ENCODE results near the gene PIERCE2.
A peak's percentile ranks its signal among the peaks of the same experiment; 100 is the strongest.

PIERCE2 gene, protein sequence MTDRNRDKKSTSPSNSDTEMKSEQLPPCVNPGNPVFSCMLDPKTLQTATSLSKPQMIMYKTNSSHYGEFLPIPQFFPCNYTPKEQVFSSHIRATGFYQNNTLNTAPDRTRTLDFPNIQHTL

DNA sequence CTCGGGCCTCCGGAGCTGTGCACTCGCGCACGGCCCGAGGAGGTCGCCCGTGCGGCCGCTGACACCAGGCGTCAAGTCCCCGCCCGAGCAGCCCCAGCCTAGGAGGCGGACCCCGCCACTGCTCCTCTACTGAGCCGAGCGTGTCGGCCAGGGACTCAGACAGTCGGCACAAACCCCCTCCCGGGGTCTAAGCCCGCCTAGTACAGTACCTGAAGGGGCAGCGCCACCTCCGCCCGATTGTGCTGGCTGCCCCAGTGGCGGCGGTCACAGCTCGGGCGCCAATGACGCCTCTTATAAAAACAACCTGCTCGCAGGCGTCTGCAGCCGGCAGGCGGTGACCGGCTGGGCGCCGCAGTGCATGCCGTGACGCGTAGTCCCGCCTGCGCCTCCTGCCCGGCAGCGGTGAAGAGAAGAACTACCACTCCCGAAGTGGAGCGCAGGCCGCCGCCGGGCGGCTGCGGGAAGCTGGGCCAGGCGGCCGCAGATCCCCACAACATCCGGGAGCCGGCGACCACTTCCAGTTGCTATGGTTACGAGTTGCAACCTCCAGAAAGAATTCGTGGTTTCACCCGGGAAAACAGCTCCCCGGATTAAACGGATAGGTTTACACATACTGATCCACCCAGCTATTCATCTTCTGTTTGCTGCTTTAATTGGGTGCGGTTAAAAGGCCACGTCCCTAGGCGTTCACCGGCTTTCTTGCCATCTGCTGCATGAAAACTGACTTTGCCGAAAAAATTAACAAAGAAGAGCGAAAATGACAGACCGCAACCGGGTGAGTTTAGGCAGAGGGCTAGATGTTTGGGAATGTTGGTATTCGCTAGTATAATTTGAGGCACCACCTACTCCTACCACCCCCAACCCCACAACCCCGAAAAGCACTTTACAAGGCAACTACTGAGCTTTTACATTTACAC is at the start of gene PIERCE2, which contains the start of gene CCPG1:
TSS of gene PIERCE2 (plus strand) at position 484 of the 917 bp plus-strand sequence. CDS start at position 758, 274 bp downstream.
TSS of gene CCPG1 (minus strand) at position 348 of the 917 bp plus-strand sequence. CDS start 18,935 bp downstream, outside the sequence.
- no peaks in the 10 kb centered on the region for H3K36me3 ChIP-seq (ENCODE audit: insufficient read depth, low read length)
- peaks cover 24% of the 10 kb centered on the region for H3K79me2 ChIP-seq (ENCODE audit: control insufficient read depth, insufficient read depth, low read length, unreplicated experiment)
- peak within 1 kb of the TSS; percentile 66 for H3K27ac ChIP-seq (ENCODE audit: low read depth, low read length)
- H2AFZ ChIP-seq (ENCODE audit: low read length, unreplicated experiment), result peak within 1 kb of the TSS; percentile 96
- no peaks in the 10 kb centered on the region for H3K27me3 ChIP-seq (ENCODE audit: insufficient read depth, low read length)
- H3K4me1 ChIP-seq (ENCODE audit: control insufficient read depth, insufficient read depth, low read length, unreplicated experiment), result peaks cover 13% of the 10 kb centered on the region
- peak within 1 kb of the TSS; percentile 91 for H3K4me3 ChIP-seq (ENCODE audit: low read depth, low read length)

DNA sequence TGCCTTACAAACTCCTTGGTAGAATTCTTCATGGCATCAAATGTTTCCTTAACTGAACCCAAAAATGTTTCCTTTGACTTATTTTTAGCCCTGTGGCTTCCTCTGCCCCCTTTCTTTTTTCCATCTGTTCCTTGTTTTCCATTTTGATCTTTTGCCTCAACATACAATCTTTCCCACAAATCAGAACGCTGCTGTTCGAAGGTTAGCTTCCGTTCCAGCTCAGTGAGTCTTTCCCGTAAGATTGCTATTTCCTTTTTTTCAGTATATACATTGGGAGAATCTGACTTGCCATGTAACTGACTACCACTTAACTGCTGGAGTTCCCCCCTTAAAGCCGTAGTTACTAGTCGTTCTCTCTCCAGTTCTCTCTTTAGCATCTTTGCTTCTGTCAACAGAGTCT is 48.0 kb upstream of the PIERCE2 start:
- Histone ChIP-seq H3K4me1 (ENCODE audit: control insufficient read depth, insufficient read depth, low read length, unreplicated experiment) (peaks cover 13% of the 10 kb centered on the region), H3K27me3 (ENCODE audit: insufficient read depth, low read length) (no peaks in the 10 kb centered on the region), H3K4me3 (ENCODE audit: low read depth, low read length) (no peak overlapping the region), H2AFZ (ENCODE audit: low read length, unreplicated experiment) (no peak overlapping the region), H3K27ac (ENCODE audit: low read depth, low read length) (no peak overlapping the region), H3K79me2 (ENCODE audit: control insufficient read depth, insufficient read depth, low read length, unreplicated experiment) (no peaks in the 10 kb centered on the region), H3K36me3 (ENCODE audit: insufficient read depth, low read length) (peaks cover 10% of the 10 kb centered on the region)

DNA sequence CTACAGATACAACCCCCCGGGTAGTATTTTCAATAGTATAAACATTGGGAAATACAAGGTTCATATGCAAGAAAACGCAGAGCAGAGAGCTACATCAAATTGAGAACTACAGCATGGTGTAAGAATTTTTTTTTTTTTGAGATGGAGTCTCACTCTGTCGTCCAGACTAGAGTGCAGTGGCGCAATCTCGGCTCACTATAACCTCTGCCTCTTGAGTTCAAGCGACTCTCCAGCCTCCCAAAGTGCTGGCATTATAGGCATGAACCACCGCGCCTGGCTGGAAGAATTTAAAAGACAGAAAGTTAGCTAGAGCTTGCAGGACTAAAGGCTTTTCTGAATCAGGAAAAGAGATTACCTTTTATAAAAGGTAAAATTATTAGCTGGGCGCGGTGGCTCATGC is 47.2 kb upstream of the PIERCE2 start:
- peaks cover 2% of the 10 kb centered on the region; the same call in 1 of the 2 replicates for H3K36me3 ChIP-seq (ENCODE audit: insufficient read depth, low read length)
- peaks cover 13% of the 10 kb centered on the region for H3K4me1 ChIP-seq (ENCODE audit: control insufficient read depth, insufficient read depth, low read length, unreplicated experiment)
- H3K27me3 ChIP-seq (ENCODE audit: insufficient read depth, low read length), result no peaks in the 10 kb centered on the region
- H3K27ac ChIP-seq (ENCODE audit: low read depth, low read length), result no peak overlapping the region
- no peak overlapping the region for H3K4me3 ChIP-seq (ENCODE audit: low read depth, low read length)
- no peaks in the 10 kb centered on the region for H3K79me2 ChIP-seq (ENCODE audit: control insufficient read depth, insufficient read depth, low read length, unreplicated experiment)
- H2AFZ ChIP-seq (ENCODE audit: low read length, unreplicated experiment), result no peak overlapping the region

DNA sequence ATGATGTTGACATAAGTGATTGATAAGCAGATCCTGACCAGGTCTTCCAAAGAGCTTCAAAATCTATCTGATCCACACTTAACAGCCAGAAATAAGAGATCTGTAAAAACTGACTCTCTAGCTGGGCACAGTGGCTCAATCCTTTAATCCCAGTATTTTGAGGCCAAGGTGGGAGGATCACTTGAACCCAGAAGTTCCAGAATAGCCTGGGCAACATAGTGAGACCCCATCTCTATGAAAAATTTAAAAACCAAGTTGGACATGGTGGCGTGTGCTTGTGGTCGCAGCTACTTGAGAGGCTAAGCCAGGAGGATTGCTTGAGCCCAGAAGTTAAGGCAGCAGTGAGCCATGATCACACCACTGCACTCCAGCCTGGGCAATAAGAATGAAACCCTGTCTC is 45.7 kb upstream of the PIERCE2 start:
- Histone ChIP-seq H3K27ac (ENCODE audit: low read depth, low read length) (no peak overlapping the region), H3K27me3 (ENCODE audit: insufficient read depth, low read length) (no peaks in the 10 kb centered on the region), H3K79me2 (ENCODE audit: control insufficient read depth, insufficient read depth, low read length, unreplicated experiment) (no peaks in the 10 kb centered on the region), H2AFZ (ENCODE audit: low read length, unreplicated experiment) (no peak overlapping the region), H3K36me3 (ENCODE audit: insufficient read depth, low read length) (no peaks in the 10 kb centered on the region), H3K4me1 (ENCODE audit: control insufficient read depth, insufficient read depth, low read length, unreplicated experiment) (peaks cover 7% of the 10 kb centered on the region), H3K4me3 (ENCODE audit: low read depth, low read length) (no peak overlapping the region)

DNA sequence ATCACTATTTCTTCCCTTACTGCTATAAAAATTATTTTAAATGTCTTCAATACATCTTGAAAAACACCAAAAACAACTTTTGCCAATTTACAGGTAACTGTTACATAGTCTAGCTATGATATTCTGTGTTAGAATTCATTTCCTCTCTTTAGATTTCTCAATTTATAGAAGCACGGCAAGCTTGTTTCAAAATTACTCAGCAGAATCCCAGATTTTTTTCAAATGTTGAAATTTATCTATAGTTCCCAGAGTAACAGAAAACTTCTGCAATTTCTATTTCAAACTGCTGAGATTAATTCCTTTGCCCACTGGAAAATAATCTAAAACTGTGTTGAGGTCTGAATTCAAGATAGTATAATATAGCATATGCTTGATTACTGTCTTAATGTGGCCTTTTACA is 41.3 kb upstream of the PIERCE2 start:
- Histone ChIP-seq H3K36me3 (ENCODE audit: insufficient read depth, low read length) (no peaks in the 10 kb centered on the region), H3K4me1 (ENCODE audit: control insufficient read depth, insufficient read depth, low read length, unreplicated experiment) (no peaks in the 10 kb centered on the region), H3K79me2 (ENCODE audit: control insufficient read depth, insufficient read depth, low read length, unreplicated experiment) (no peaks in the 10 kb centered on the region), H3K27me3 (ENCODE audit: insufficient read depth, low read length) (no peaks in the 10 kb centered on the region), H2AFZ (ENCODE audit: low read length, unreplicated experiment) (no peak overlapping the region), H3K27ac (ENCODE audit: low read depth, low read length) (no peak overlapping the region), H3K4me3 (ENCODE audit: low read depth, low read length) (no peak overlapping the region)

DNA sequence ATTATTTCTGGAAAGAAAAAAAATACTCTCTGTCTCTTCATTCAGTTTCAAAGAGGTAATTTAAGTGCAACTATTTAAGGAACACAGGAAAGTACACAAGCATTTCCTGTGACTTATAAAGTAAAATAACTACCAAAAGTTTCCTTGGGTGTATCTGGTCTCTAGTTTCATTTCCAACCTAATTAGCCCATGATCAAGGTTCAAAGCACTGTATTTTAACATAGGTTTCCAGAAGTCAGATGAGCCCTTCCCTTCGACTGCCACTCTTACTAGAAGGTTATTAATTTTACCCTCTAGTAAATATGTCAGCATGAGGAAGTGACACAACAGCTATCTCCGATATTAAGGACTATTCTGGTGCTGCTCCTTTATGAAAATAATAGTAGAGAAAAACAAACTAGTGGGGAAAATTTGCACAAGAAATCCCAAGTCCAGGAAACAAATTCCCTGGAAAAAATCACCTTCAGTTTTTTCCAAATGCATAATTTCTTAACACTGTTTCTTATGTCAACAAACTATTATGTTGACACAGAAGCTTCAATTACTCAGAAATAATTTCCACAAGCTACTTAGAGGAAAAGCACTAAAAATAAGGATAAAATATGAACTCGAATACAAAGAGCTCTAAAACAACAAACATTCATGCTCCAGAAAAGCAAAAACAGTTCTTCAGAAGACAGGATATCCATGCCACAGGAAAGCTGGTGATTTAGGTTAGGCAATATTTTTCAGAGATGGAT is 35.4 kb upstream of the PIERCE2 start:
- H3K36me3 ChIP-seq (ENCODE audit: insufficient read depth, low read length), result peaks cover 12% of the 10 kb centered on the region
- H3K4me1 ChIP-seq (ENCODE audit: control insufficient read depth, insufficient read depth, low read length, unreplicated experiment), result peaks cover 10% of the 10 kb centered on the region
- H3K4me3 ChIP-seq (ENCODE audit: low read depth, low read length), result no peak overlapping the region
- H3K27me3 ChIP-seq (ENCODE audit: insufficient read depth, low read length), result no peaks in the 10 kb centered on the region
- no peak overlapping the region for H2AFZ ChIP-seq (ENCODE audit: low read length, unreplicated experiment)
- no peak overlapping the region for H3K27ac ChIP-seq (ENCODE audit: low read depth, low read length)
- H3K79me2 ChIP-seq (ENCODE audit: control insufficient read depth, insufficient read depth, low read length, unreplicated experiment), result no peaks in the 10 kb centered on the region

DNA sequence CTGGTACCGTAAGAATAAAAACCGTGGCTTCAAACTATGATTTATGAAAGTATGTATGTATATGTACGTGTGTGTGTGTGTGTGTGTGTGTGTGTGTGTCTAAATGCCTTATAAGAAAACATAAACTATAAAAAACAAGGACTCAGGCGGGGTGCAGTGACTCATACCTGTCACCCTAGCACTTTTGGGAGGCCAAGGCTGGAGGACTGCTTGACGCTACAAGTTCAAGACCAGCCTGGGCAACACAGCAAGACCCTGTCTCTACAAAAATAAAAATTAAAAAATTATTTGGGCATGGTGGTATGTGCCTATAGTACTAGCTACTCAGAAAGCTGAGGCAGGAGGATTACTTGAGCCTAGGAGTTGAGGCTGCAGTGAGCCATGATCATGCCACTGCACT is 29.2 kb upstream of the PIERCE2 start:
- Histone ChIP-seq H3K4me3 (ENCODE audit: low read depth, low read length) (no peak overlapping the region), H2AFZ (ENCODE audit: low read length, unreplicated experiment) (no peak overlapping the region), H3K36me3 (ENCODE audit: insufficient read depth, low read length) (peaks cover 16% of the 10 kb centered on the region), H3K4me1 (ENCODE audit: control insufficient read depth, insufficient read depth, low read length, unreplicated experiment) (no peaks in the 10 kb centered on the region), H3K27ac (ENCODE audit: low read depth, low read length) (no peak overlapping the region), H3K79me2 (ENCODE audit: control insufficient read depth, insufficient read depth, low read length, unreplicated experiment) (no peaks in the 10 kb centered on the region), H3K27me3 (ENCODE audit: insufficient read depth, low read length) (no peaks in the 10 kb centered on the region)

DNA sequence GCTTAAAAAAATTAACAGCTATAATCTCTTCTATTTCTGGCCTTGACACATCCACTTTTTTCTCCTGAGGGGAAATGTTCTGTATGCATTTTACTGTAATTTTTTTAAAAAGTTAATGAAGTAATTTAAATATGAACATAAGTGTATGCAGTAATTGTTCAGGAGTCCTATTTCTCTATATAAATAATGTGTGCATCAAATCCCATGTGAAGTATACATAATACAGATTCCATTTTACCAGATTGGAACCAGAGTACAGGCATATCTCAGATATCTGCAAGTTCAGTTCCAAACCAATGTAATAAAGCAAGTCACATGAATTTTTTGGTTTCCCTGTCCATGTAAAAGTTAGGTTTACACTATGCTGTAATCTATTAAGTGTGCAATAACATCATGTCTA is 26.7 kb upstream of the PIERCE2 start:
- Histone ChIP-seq H3K4me3 (ENCODE audit: low read depth, low read length) (no peak overlapping the region), H2AFZ (ENCODE audit: low read length, unreplicated experiment) (no peak overlapping the region), H3K27ac (ENCODE audit: low read depth, low read length) (no peak overlapping the region), H3K79me2 (ENCODE audit: control insufficient read depth, insufficient read depth, low read length, unreplicated experiment) (no peaks in the 10 kb centered on the region), H3K4me1 (ENCODE audit: control insufficient read depth, insufficient read depth, low read length, unreplicated experiment) (no peaks in the 10 kb centered on the region), H3K27me3 (ENCODE audit: insufficient read depth, low read length) (no peaks in the 10 kb centered on the region), H3K36me3 (ENCODE audit: insufficient read depth, low read length) (peaks cover 18% of the 10 kb centered on the region)

DNA sequence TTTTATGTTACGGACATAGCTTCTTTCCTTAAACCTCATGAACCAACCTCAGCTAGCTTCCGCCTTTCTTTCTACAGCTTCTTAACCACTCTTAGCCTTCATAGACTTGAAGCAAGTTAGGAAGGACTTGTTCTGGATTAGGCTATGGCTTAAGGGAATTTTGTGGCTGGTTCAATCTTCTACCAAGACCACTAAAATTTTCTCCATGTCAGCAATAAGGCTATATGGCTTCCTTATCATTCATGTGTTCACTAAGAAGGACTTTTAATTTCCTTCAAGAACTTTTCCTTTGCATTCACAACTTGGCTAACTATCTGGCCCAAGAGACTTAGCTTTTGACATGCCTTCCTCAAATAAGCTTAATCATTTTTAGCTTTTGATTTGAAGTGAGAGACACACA is 24.6 kb upstream of the PIERCE2 start:
- Histone ChIP-seq H2AFZ (ENCODE audit: low read length, unreplicated experiment) (no peak overlapping the region), H3K4me1 (ENCODE audit: control insufficient read depth, insufficient read depth, low read length, unreplicated experiment) (peaks cover 7% of the 10 kb centered on the region), H3K27me3 (ENCODE audit: insufficient read depth, low read length) (no peaks in the 10 kb centered on the region), H3K27ac (ENCODE audit: low read depth, low read length) (no peak overlapping the region), H3K79me2 (ENCODE audit: control insufficient read depth, insufficient read depth, low read length, unreplicated experiment) (no peaks in the 10 kb centered on the region), H3K36me3 (ENCODE audit: insufficient read depth, low read length) (peaks cover 20% of the 10 kb centered on the region; the same call in 1 of the 2 replicates), H3K4me3 (ENCODE audit: low read depth, low read length) (no peak overlapping the region)

DNA sequence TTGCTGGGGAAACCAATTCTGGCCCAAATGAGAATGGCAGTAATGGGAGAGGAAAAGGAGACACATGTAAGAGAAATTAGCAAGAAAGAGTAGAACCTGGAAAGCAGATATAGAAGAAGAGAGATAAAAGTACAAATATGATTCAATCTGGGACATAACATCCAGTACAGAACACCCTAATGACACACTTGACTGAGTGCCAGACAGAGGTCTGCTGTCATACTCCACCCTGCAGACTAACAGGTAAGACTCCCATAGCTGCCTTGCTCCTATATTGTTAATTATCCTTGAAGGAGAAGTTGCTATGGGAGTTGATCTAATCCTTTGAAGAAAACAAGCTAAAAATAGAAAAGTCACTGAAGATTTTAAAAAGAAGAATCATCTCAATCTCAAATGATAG is 21.3 kb upstream of the PIERCE2 start:
- H2AFZ ChIP-seq (ENCODE audit: low read length, unreplicated experiment), result no peak overlapping the region
- H3K27ac ChIP-seq (ENCODE audit: low read depth, low read length), result no peak overlapping the region
- no peak overlapping the region for H3K4me3 ChIP-seq (ENCODE audit: low read depth, low read length)
- H3K79me2 ChIP-seq (ENCODE audit: control insufficient read depth, insufficient read depth, low read length, unreplicated experiment), result peaks cover 3% of the 10 kb centered on the region
- no peaks in the 10 kb centered on the region for H3K27me3 ChIP-seq (ENCODE audit: insufficient read depth, low read length)
- peaks cover 16% of the 10 kb centered on the region for H3K4me1 ChIP-seq (ENCODE audit: control insufficient read depth, insufficient read depth, low read length, unreplicated experiment)
- H3K36me3 ChIP-seq (ENCODE audit: insufficient read depth, low read length), result peaks cover 20% of the 10 kb centered on the region; the same call in 1 of the 2 replicates

Data from ACC112 (cell line).